NCI-H2196 treated with DMSO at 0.1 percent for 48 hours (cell line): ENCODE data around the gene FCN3.
A peak's percentile ranks its signal among the peaks of the same experiment; 100 is the strongest.

ENCODE experiments used
- DNase-seq: peaks from one replicate; lab custom pipeline; 2025; ENCODE audit not compliant: unreplicated experiment; lab: John Stamatoyannopoulos, UW

Gene FCN3

GRCh38 chr1:27380766-27381733 lies 6.4 kb upstream of the FCN3 start:
- no peak for DNase-seq

GRCh38 chr1:27380224-27380623 lies 5.6 kb upstream of the FCN3 start:
- DNase-seq = no peak

GRCh38 chr1:27379564-27380122 lies 5.0 kb upstream of the FCN3 start:
- DNase-seq = no peak

- DNase-seq = no peak
Observed at GRCh38 chr1:27377760-27378495, 3.3 kb upstream of the FCN3 start.

- no peak for DNase-seq
Observed at GRCh38 chr1:27372808-27373690, 1.6 kb downstream of the FCN3 start.

- DNase-seq = no peak
Observed at GRCh38 chr1:27372022-27372807, 2.4 kb downstream of the FCN3 start.

- no peak for DNase-seq
Observed at GRCh38 chr1:27368869-27369582, 5.6 kb downstream of the FCN3 start.

GRCh38 chr1:27367160-27367650 lies 7.4 kb downstream of the FCN3 start:
- DNase-seq = no peak

GRCh38 chr1:27366411-27367159 lies 8.0 kb downstream of the FCN3 start, which contains the start of gene MAP3K6:
TSS of gene MAP3K6 (minus strand) at chr1:27366961. CDS start at chr1:27366597, 364 bp downstream.
- peak; percentile 75 for DNase-seq

GRCh38 chr1:27366113-27366410 lies 8.6 kb downstream of the FCN3 start:
- DNase-seq = peak; percentile 71

- peak; percentile 84 for DNase-seq
Observed at GRCh38 chr1:27365372-27366112, 9.1 kb downstream of the FCN3 start.

GRCh38 chr1:27364696-27365371 lies 9.8 kb downstream of the FCN3 start:
- DNase-seq = no peak

- no peak for DNase-seq
Observed at GRCh38 chr1:27363766-27364695, 10.6 kb downstream of the FCN3 start.

- DNase-seq = no peak
Observed at GRCh38 chr1:27361553-27361952, 13.1 kb downstream of the FCN3 start.

- no peak for DNase-seq
Observed at GRCh38 chr1:27361044-27361402, 13.6 kb downstream of the FCN3 start.
